ENCODE measurements around the gene KCNMB1. TPM values are rescaled to one million over a fixed set of nuclear protein-coding genes. Genes with fewer than 3 reads are reported as not detected.

Gene KCNMB1
- total and polyA plus RNA-seq, 2 donors (not counting 1 experiment from before 2014, with no cell fraction given): 0.06 TPM; not detected in 1

GRCh38 chr5:170434966-170435605 is 45.9 kb upstream of the KCNMB1 start:
- H3K27me3 Mint-ChIP-seq: peaks cover 12% of the 10 kb centered on the region
- WGBS (ENCODE audit: insufficient coverage): 34% methylated on average over 12 of the region's 16 CpGs
- H3K27ac Mint-ChIP-seq: no peak overlapping the region
- H3K79me2 ChIP-seq (ENCODE audit: control insufficient read depth, insufficient read depth, low read length): no peaks in the 10 kb centered on the region
- peak overlapping the region; percentile 36 for H2AFZ ChIP-seq (ENCODE audit: insufficient read depth, low read depth, low read length, poor library complexity, severe bottlenecking)
- no peak overlapping the region for H3K27ac ChIP-seq (ENCODE audit: low read length in 2 of 2)
- H3K36me3 ChIP-seq (replicated peaks in 1 of 2; ENCODE audit: control extremely low read depth in 1 of 2, control insufficient read depth in 1 of 2, extremely low read depth in 1 of 2, insufficient read depth in 2 of 2, low read length in 1 of 2): no peaks in the 10 kb centered on the region
- no peak overlapping the region for H3K9ac ChIP-seq (ENCODE audit: low read length)
- TF ChIP-seq CTCF (IDR thresholded peaks at IDR 0.05): peak; percentile 99
- TF ChIP-seq EZH2 (IDR thresholded peaks at IDR 0.05; ENCODE audit: borderline replicate concordance, insufficient read depth, low read depth, low read length, poor library complexity, severe bottlenecking): no peak
- peak; percentile 55 for DNase-seq
- H4K20me1 ChIP-seq (ENCODE audit: control insufficient read depth, insufficient read depth, low read length, poor library complexity, severe bottlenecking): no peaks in the 10 kb centered on the region
- no peaks in the 10 kb centered on the region for H3K4me1 ChIP-seq (ENCODE audit: control insufficient read depth in 2 of 2, insufficient read depth in 2 of 2, low read length in 2 of 2)
- intact Hi-C loops (cut with micrococcal nuclease): no loop called here
- no peak overlapping the region for H3K4me3 ChIP-seq (ENCODE audit: control extremely low read depth in 1 of 5, extremely low read depth in 1 of 5, insufficient read depth in 1 of 5, low read depth in 2 of 5, low read length in 4 of 5)
- POLR2A ChIA-PET: no interaction called here
- peaks cover 0 to 4% (median 0%) of the 10 kb centered on the region in 3 donors for H3K9me3 ChIP-seq (ENCODE audit: control extremely low read depth in 1 of 3, control insufficient read depth in 2 of 3, insufficient read depth in 1 of 3, low read length in 2 of 3)
- no peak overlapping the region for H3K4me2 ChIP-seq (replicated peaks; ENCODE audit: low read depth, low read length, poor library complexity, severe bottlenecking)
- no peaks in the 10 kb centered on the region for H3K4me1 Mint-ChIP-seq
- H3K27me3 ChIP-seq (replicated peaks in 1 of 4; ENCODE audit: control extremely low read depth in 1 of 4, control insufficient read depth in 3 of 4, insufficient read depth in 4 of 4, low read length in 3 of 4): peaks cover 0 to 1% (median 0%) of the 10 kb centered on the region in 4 experiments
- ATAC-seq (ENCODE audit: low read depth): peak; percentile 73
- CTCF ChIA-PET: interaction anchor here (0.9 to 4.3 kb wide), 10 partner anchors 10 to 209 kb away, joined by 3 to 25 read pairs (median 3); no protein-coding TSS in a partner anchor
- no peaks in the 10 kb centered on the region for H3K9me3 Mint-ChIP-seq (ENCODE audit: insufficient read depth)
- no peak overlapping the region for H3K4me3 Mint-ChIP-seq

GRCh38 chr5:170432669-170433068 is 43.5 kb upstream of the KCNMB1 start:
- CTCF ChIA-PET: interaction anchor here (1.5 to 4.3 kb wide), 3 partner anchors 7 to 29 kb away, joined by 3 to 25 read pairs (median 6); no protein-coding TSS in a partner anchor
- no peak overlapping the region for H3K4me3 ChIP-seq (ENCODE audit: control extremely low read depth in 1 of 5, extremely low read depth in 1 of 5, insufficient read depth in 1 of 5, low read depth in 2 of 5, low read length in 4 of 5)
- H3K79me2 ChIP-seq (ENCODE audit: control insufficient read depth, insufficient read depth, low read length): no peaks in the 10 kb centered on the region
- peaks cover 0 to 2% (median under 1%) of the 10 kb centered on the region in 4 experiments for H3K27me3 ChIP-seq (replicated peaks in 1 of 4; ENCODE audit: control extremely low read depth in 1 of 4, control insufficient read depth in 3 of 4, insufficient read depth in 4 of 4, low read length in 3 of 4)
- no peaks in the 10 kb centered on the region for H3K4me1 Mint-ChIP-seq
- H3K27me3 Mint-ChIP-seq: peaks cover 9% of the 10 kb centered on the region
- H4K20me1 ChIP-seq (ENCODE audit: control insufficient read depth, insufficient read depth, low read length, poor library complexity, severe bottlenecking): no peaks in the 10 kb centered on the region
- H3K9ac ChIP-seq (ENCODE audit: low read length): no peak overlapping the region
- no peak for DNase-seq
- H3K27ac Mint-ChIP-seq: no peak overlapping the region
- H3K9me3 Mint-ChIP-seq (ENCODE audit: insufficient read depth): no peaks in the 10 kb centered on the region
- H3K4me3 Mint-ChIP-seq: no peak overlapping the region
- POLR2A ChIA-PET: no interaction called here
- intact Hi-C loops (cut with micrococcal nuclease): no loop called here
- H3K4me2 ChIP-seq (replicated peaks; ENCODE audit: low read depth, low read length, poor library complexity, severe bottlenecking): no peak overlapping the region
- TF ChIP-seq CTCF (IDR thresholded peaks at IDR 0.05) (no peak), EZH2 (IDR thresholded peaks at IDR 0.05; ENCODE audit: borderline replicate concordance, insufficient read depth, low read depth, low read length, poor library complexity, severe bottlenecking) (no peak)
- H3K27ac ChIP-seq (ENCODE audit: low read length in 2 of 2): no peak overlapping the region
- H3K4me1 ChIP-seq (ENCODE audit: control insufficient read depth in 2 of 2, insufficient read depth in 2 of 2, low read length in 2 of 2): no peaks in the 10 kb centered on the region
- peaks cover 0 to 4% (median 0%) of the 10 kb centered on the region in 3 donors for H3K9me3 ChIP-seq (ENCODE audit: control extremely low read depth in 1 of 3, control insufficient read depth in 2 of 3, insufficient read depth in 1 of 3, low read length in 2 of 3)
- WGBS (ENCODE audit: insufficient coverage): 100% methylated on average over 1 of the region's 3 CpGs
- H2AFZ ChIP-seq (ENCODE audit: insufficient read depth, low read depth, low read length, poor library complexity, severe bottlenecking): no peak overlapping the region
- no peaks in the 10 kb centered on the region for H3K36me3 ChIP-seq (replicated peaks in 1 of 2; ENCODE audit: control extremely low read depth in 1 of 2, control insufficient read depth in 1 of 2, extremely low read depth in 1 of 2, insufficient read depth in 2 of 2, low read length in 1 of 2)
- ATAC-seq (ENCODE audit: low read depth): no peak

Data from B cell (primary cell).